ENCODE data around the gene ME3.
"Not testable (repeated sequence)": the region's sequence is repeated elsewhere in the genome, so short reads cannot be mapped to it uniquely, and the experiment has no call there.

ME3 gene

GRCh38 chr11:86663761-86664160 lies 8.7 kb downstream of the ME3 start:
- no peaks in the 10 kb centered on the region for H3K36me3 Mint-ChIP-seq
- DNase-seq (no peak), ATAC-seq (replicated peaks) (no peak)
- no peaks in the 10 kb centered on the region for H3K9me3 Mint-ChIP-seq
- H3K4me3 Mint-ChIP-seq: no peak overlapping the region
- no peaks in the 10 kb centered on the region for H3K4me1 Mint-ChIP-seq
- H3K27me3 Mint-ChIP-seq: no peaks in the 10 kb centered on the region
- H3K27ac Mint-ChIP-seq: no peak overlapping the region

GRCh38 chr11:86663291-86663690 lies 9.1 kb downstream of the ME3 start:
- no peak for DNase-seq
- Mint-ChIP-seq H3K36me3 (no peaks in the 10 kb centered on the region), H3K4me1 (no peaks in the 10 kb centered on the region), H3K27me3 (no peaks in the 10 kb centered on the region), H3K27ac (no peak overlapping the region), H3K4me3 (no peak overlapping the region), H3K9me3 (no peaks in the 10 kb centered on the region)
- no peak for ATAC-seq (replicated peaks)

- H3K27me3 Mint-ChIP-seq: no peaks in the 10 kb centered on the region
- no peak for DNase-seq
- H3K9me3 Mint-ChIP-seq: peaks cover 6 to 7% of the 10 kb centered on the region in 2 donors
- ATAC-seq (replicated peaks): no peak
- H3K4me3 Mint-ChIP-seq: no peak overlapping the region
- H3K36me3 Mint-ChIP-seq: no peaks in the 10 kb centered on the region
- no peak overlapping the region for H3K27ac Mint-ChIP-seq
- H3K4me1 Mint-ChIP-seq: no peaks in the 10 kb centered on the region
These were observed 11.7 kb downstream of the ME3 start for GRCh38 chr11:86660736-86661135.

- no peak for DNase-seq
- Mint-ChIP-seq H3K27ac (no peak overlapping the region), H3K9me3 (peaks cover 6 to 7% of the 10 kb centered on the region in 2 donors), H3K4me1 (no peaks in the 10 kb centered on the region), H3K36me3 (no peaks in the 10 kb centered on the region), H3K27me3 (no peaks in the 10 kb centered on the region), H3K4me3 (no peak overlapping the region)
- no peak for ATAC-seq (replicated peaks)
These were observed 12.3 kb downstream of the ME3 start for GRCh38 chr11:86660088-86660487.

GRCh38 chr11:86658534-86658933 lies 13.9 kb downstream of the ME3 start:
- peaks cover 6 to 7% of the 10 kb centered on the region in 2 donors for H3K9me3 Mint-ChIP-seq
- no peak for ATAC-seq (replicated peaks)
- no peaks in the 10 kb centered on the region for H3K36me3 Mint-ChIP-seq
- H3K4me1 Mint-ChIP-seq: no peaks in the 10 kb centered on the region
- no peak overlapping the region for H3K27ac Mint-ChIP-seq
- H3K27me3 Mint-ChIP-seq: no peaks in the 10 kb centered on the region
- no peak for DNase-seq
- H3K4me3 Mint-ChIP-seq: no peak overlapping the region

GRCh38 chr11:86645212-86645611 lies 27.2 kb downstream of the ME3 start:
- peaks cover 5 to 15% of the 10 kb centered on the region in 2 donors for H3K9me3 Mint-ChIP-seq
- not testable (repeated sequence) for H3K4me3 Mint-ChIP-seq; ATAC-seq (replicated peaks); H3K4me1 Mint-ChIP-seq; H3K36me3 Mint-ChIP-seq; H3K27ac Mint-ChIP-seq; H3K27me3 Mint-ChIP-seq; DNase-seq

- Mint-ChIP-seq H3K27me3 (peaks cover 4 to 6% of the 10 kb centered on the region in 2 donors), H3K27ac (no peak overlapping the region), H3K36me3 (peaks cover 0 to 5% of the 10 kb centered on the region in 2 donors), H3K4me1 (peaks cover 0 to 6% of the 10 kb centered on the region in 2 donors), H3K4me3 (no peak overlapping the region), H3K9me3 (peaks cover 5 to 12% of the 10 kb centered on the region in 2 donors)
- no peak for DNase-seq
- ATAC-seq (replicated peaks): no peak
These were observed 28.1 kb downstream of the ME3 start for GRCh38 chr11:86644291-86644690.

- H3K4me1 Mint-ChIP-seq: peaks cover 0 to 6% of the 10 kb centered on the region in 2 donors
- peaks cover 0 to 5% of the 10 kb centered on the region in 2 donors for H3K36me3 Mint-ChIP-seq
- H3K4me3 Mint-ChIP-seq: no peak overlapping the region
- ATAC-seq (replicated peaks) (peak in 1 of 2 donors; percentile 8), DNase-seq (no peak)
- H3K9me3 Mint-ChIP-seq: peaks cover 0 to 5% of the 10 kb centered on the region in 2 donors
- no peak overlapping the region for H3K27ac Mint-ChIP-seq
- H3K27me3 Mint-ChIP-seq: peaks cover 0 to 6% of the 10 kb centered on the region in 2 donors
These were observed 30.7 kb downstream of the ME3 start for GRCh38 chr11:86641537-86642261.

GRCh38 chr11:86639137-86639536 lies 33.3 kb downstream of the ME3 start:
- DNase-seq (no peak), ATAC-seq (replicated peaks) (no peak)
- no peak overlapping the region for H3K4me3 Mint-ChIP-seq
- H3K36me3 Mint-ChIP-seq: no peaks in the 10 kb centered on the region
- no peaks in the 10 kb centered on the region for H3K27me3 Mint-ChIP-seq
- no peak overlapping the region for H3K27ac Mint-ChIP-seq
- no peaks in the 10 kb centered on the region for H3K9me3 Mint-ChIP-seq
- H3K4me1 Mint-ChIP-seq: peaks cover 0 to 6% of the 10 kb centered on the region in 2 donors

- no peaks in the 10 kb centered on the region for H3K36me3 Mint-ChIP-seq
- no peak overlapping the region for H3K27ac Mint-ChIP-seq
- H3K27me3 Mint-ChIP-seq: no peaks in the 10 kb centered on the region
- no peak overlapping the region for H3K4me3 Mint-ChIP-seq
- H3K4me1 Mint-ChIP-seq: peaks cover 0 to 6% of the 10 kb centered on the region in 2 donors
- ATAC-seq (replicated peaks) (no peak), DNase-seq (no peak)
- no peaks in the 10 kb centered on the region for H3K9me3 Mint-ChIP-seq
These were observed 33.7 kb downstream of the ME3 start for GRCh38 chr11:86638673-86639072.

GRCh38 chr11:86637988-86638387 lies 34.4 kb downstream of the ME3 start:
- peak; percentile 1 for DNase-seq
- Mint-ChIP-seq H3K4me1 (peaks cover 0 to 6% of the 10 kb centered on the region in 2 donors), H3K4me3 (no peak overlapping the region), H3K9me3 (no peaks in the 10 kb centered on the region), H3K27me3 (no peaks in the 10 kb centered on the region), H3K27ac (no peak overlapping the region), H3K36me3 (no peaks in the 10 kb centered on the region)
- peak; percentile 83 to 93 for ATAC-seq (replicated peaks)

- DNase-seq (no peak), ATAC-seq (replicated peaks) (no peak)
- Mint-ChIP-seq H3K4me3 (no peak overlapping the region), H3K36me3 (no peaks in the 10 kb centered on the region), H3K27me3 (no peaks in the 10 kb centered on the region), H3K4me1 (peaks cover 0 to 6% of the 10 kb centered on the region in 2 donors), H3K27ac (no peak overlapping the region), H3K9me3 (no peaks in the 10 kb centered on the region)
These were observed 36.1 kb downstream of the ME3 start for GRCh38 chr11:86636275-86636674.

GRCh38 chr11:86632499-86633269 lies 39.7 kb downstream of the ME3 start:
- Mint-ChIP-seq H3K4me1 (no peaks in the 10 kb centered on the region), H3K27ac (no peak overlapping the region), H3K4me3 (no peak overlapping the region), H3K9me3 (no peaks in the 10 kb centered on the region), H3K27me3 (no peaks in the 10 kb centered on the region), H3K36me3 (no peaks in the 10 kb centered on the region)
- peak; percentile 36 to 46 for ATAC-seq (replicated peaks)
- DNase-seq: no peak

GRCh38 chr11:86630229-86630981 lies 42.0 kb downstream of the ME3 start:
- Mint-ChIP-seq H3K27me3 (no peaks in the 10 kb centered on the region), H3K9me3 (no peaks in the 10 kb centered on the region), H3K4me3 (no peak overlapping the region), H3K36me3 (no peaks in the 10 kb centered on the region), H3K4me1 (no peaks in the 10 kb centered on the region), H3K27ac (no peak overlapping the region)
- no peak for ATAC-seq (replicated peaks)
- DNase-seq: no peak
